K562 (cell line): ENCODE data around the gene SLC43A2. TPM values are rescaled to one million over a fixed set of nuclear protein-coding genes. Genes with fewer than 3 reads are reported as not detected.

Experiments
- CTBP1 ChIP-seq: fragments of 450-650 bp; IDR thresholded peaks from 2 replicates; pipeline ENCODE4 v1.6.1; 2016; ENCODE audit warnings: borderline replicate concordance
- E2F1 ChIP-seq: sonication (generic); formaldehyde crosslinking; IDR thresholded peaks from 2 replicates; pipeline ENCODE4 v1.8.1; 2023; ENCODE audit warnings: mild to moderate bottlenecking, missing genetic modification reagents, moderate library complexity
- GABPB1 ChIP-seq: sonication (generic); formaldehyde crosslinking; IDR thresholded peaks from 2 replicates; pipeline ENCODE4 v1.8.0; 2022; ENCODE audit warnings: mild to moderate bottlenecking, missing genetic modification reagents
- HINFP ChIP-seq: fragments of 450-650 bp; conservative IDR thresholded peaks from 2 replicates; pipeline ENCODE4 v1.6.1; 2016; ENCODE audit warnings: missing genetic modification characterization, low read depth, mild to moderate bottlenecking, control low read depth, missing compliant biosample characterization
- MAFG ChIP-seq: fragments of 450-650 bp; conservative IDR thresholded peaks from 2 replicates; pipeline ENCODE4 v1.6.1; 2016; ENCODE audit warnings: missing genetic modification characterization, missing compliant biosample characterization
- MEIS2 ChIP-seq: fragments of 450-650 bp; IDR thresholded peaks from 2 replicates; pipeline ENCODE4 v1.6.1; 2014; ENCODE audit warnings: mild to moderate bottlenecking; ENCODE audit not compliant: partially characterized antibody
- NCOA6 ChIP-seq: fragments of 450-650 bp; IDR thresholded peaks from 2 replicates; pipeline ENCODE4 v1.6.1; 2017; ENCODE audit warnings: mild to moderate bottlenecking
- NFATC3 ChIP-seq: fragments of 450-650 bp; IDR thresholded peaks from 2 replicates; pipeline ENCODE4 v1.6.1; 2017; ENCODE audit warnings: mild to moderate bottlenecking
- NR2C2 ChIP-seq, 2 experiments: fragments of 200-800 bp in 1 of 2; sonication (Bioruptor generic) in 1 of 2; sonication (generic) in 1 of 2; formaldehyde crosslinking in 1 of 2; IDR thresholded peaks; 2 replicates each; pipeline versions ENCODE4 v1.6.1 to v1.8.0; 2016 to 2022; ENCODE audit warnings: mild to moderate bottlenecking in 1 of 2, missing compliant biosample characterization in 1 of 2, missing genetic modification characterization in 1 of 2, missing genetic modification reagents in 1 of 2
- RFX7 ChIP-seq: fragments of 250-450 bp; sonication (Bioruptor Pico); IDR thresholded peaks from 2 replicates; pipeline ENCODE4 v1.5.1; 2021; ENCODE audit warnings: mild to moderate bottlenecking
- SFPQ ChIP-seq: fragments of 200-400 bp; formaldehyde crosslinking; IDR thresholded peaks from 2 replicates; pipeline ENCODE4 v1.6.1; 2017; ENCODE audit warnings: mild to moderate bottlenecking, low read depth, low read length, moderate library complexity
- SMAD1 ChIP-seq: fragments of 150-350 bp; IDR thresholded peaks from 2 replicates; pipeline ENCODE4 v1.6.1; 2014; ENCODE audit warnings: low read length, low read depth; ENCODE audit not compliant: partially characterized antibody
- SRF ChIP-seq, 2 experiments: fragments of 250-450, 450-650 bp in 1 of 2; sonication (Bioruptor Pico) in 1 of 2; sonication (generic) in 1 of 2; formaldehyde crosslinking; IDR thresholded peaks; 2 replicates each; pipeline versions ENCODE4 v1.5.0 to v1.5.1; 2020 to 2022; ENCODE audit warnings: mild to moderate bottlenecking in 1 of 2, missing genetic modification reagents in 1 of 2
- STAT5B ChIP-seq: fragments of 250-450 bp; sonication (Bioruptor Pico); IDR thresholded peaks from 2 replicates; pipeline ENCODE4 v1.8.0; 2021; ENCODE audit warnings: mild to moderate bottlenecking, inconsistent platforms
- TEAD2 ChIP-seq: fragments of 450-650 bp; IDR thresholded peaks from 2 replicates; pipeline ENCODE4 v1.6.1; 2016; ENCODE audit warnings: missing genetic modification characterization, control low read depth, missing compliant biosample characterization
- ZNF224 ChIP-seq: sonication (generic); formaldehyde crosslinking; IDR thresholded peaks from 2 replicates; pipeline ENCODE4 v1.8.0; 2022; ENCODE audit warnings: mild to moderate bottlenecking, missing genetic modification reagents
- polyA plus RNA-seq, 8 experiments: library from polyadenylated mRNA; depleted of rRNA in 4 of 8; stranded (reverse) in 5 of 8; unstranded in 3 of 8; fragments of >200 nt; fragmentation: Nextera tagmentation in 2 of 8; fragmentation: Illumina TruSeq in 1 of 8; extraction: Ambion mirVana in 2 of 8; extraction: Trizol in 1 of 8; gene quantifications; 2 replicates each; pipeline versions ENCODE4 v1.2.1 to v1.2.3, GENCODE V29; 2011 to 2014; ENCODE audit warnings: inconsistent platforms in 1 of 8, missing spikeins in 1 of 8
- total RNA-seq, 7 experiments: library from RNA; depleted of rRNA in 6 of 7; stranded (reverse); fragments of >200 nt in 6 of 7; fragmentation: Illumina TruSeq in 2 of 7; extraction: Trizol in 2 of 7; gene quantifications; 2 replicates each; pipeline versions ENCODE4 v1.2.1 to v1.2.3, GENCODE V29; 2011 to 2021; ENCODE audit warnings: low replicate concordance in 1 of 7

Gene SLC43A2
- total and polyA plus RNA-seq, 9 of the 15 experiments (the other 6 are each of a cell fraction or from before 2014, with no cell fraction given), result 0.03 to 10.2 (median 3.6) TPM

- no peak for TF ChIP-seq SFPQ
- TF ChIP-seq GABPB1 (CRISPR knock-in tag), result peak; percentile 32; the same call in 1 of the 2 replicates
- TF ChIP-seq NR2C2 (CRISPR knock-in tag; IDR thresholded peaks at IDR 0.05), result no peak
- no peak; the same call in 1 of the 2 replicates for TF ChIP-seq NR2C2 (tag; IDR thresholded peaks at IDR 0.05)
- TF ChIP-seq HINFP (tag), result no peak
- no peak for TF ChIP-seq MEIS2
- no peak for TF ChIP-seq E2F1 (CRISPR knock-in tag)
- TF ChIP-seq NFATC3, result no peak
- no peak for TF ChIP-seq CTBP1
- no peak for TF ChIP-seq SMAD1
- no peak for TF ChIP-seq STAT5B (CRISPR knock-in tag)
- TF ChIP-seq TEAD2 (tag), result no peak
- no peak for TF ChIP-seq ZNF224
- no peak for TF ChIP-seq NCOA6
- TF ChIP-seq SRF (CRISPR knock-in tag; IDR thresholded peaks at IDR 0.05), result no peak
- TF ChIP-seq RFX7 (CRISPR knock-in tag), result no peak
- TF ChIP-seq MAFG (tag), result no peak
Observed at GRCh38 chr17:1627982-1628855, at the start of gene SLC43A2 (continued).
